ENCODE data around the gene RPS25.
A peak's percentile ranks its signal among the peaks of the same experiment; 100 is the strongest.
"Not testable (repeated sequence)": the region's sequence is repeated elsewhere in the genome, so short reads cannot be mapped to it uniquely, and the experiment has no call there.

The RPS25 gene

GRCh38 chr11:119018074-119018938, at the start of gene RPS25, which contains the start of gene TRAPPC4:
TSS of gene RPS25 (minus strand) at chr11:119018343. CDS start at chr11:119018284, 59 bp downstream.
TSS of gene TRAPPC4 (plus strand) at chr11:119018766. CDS start at chr11:119018796, 30 bp downstream.
- peak; percentile 97 for DNase-seq

DNA sequence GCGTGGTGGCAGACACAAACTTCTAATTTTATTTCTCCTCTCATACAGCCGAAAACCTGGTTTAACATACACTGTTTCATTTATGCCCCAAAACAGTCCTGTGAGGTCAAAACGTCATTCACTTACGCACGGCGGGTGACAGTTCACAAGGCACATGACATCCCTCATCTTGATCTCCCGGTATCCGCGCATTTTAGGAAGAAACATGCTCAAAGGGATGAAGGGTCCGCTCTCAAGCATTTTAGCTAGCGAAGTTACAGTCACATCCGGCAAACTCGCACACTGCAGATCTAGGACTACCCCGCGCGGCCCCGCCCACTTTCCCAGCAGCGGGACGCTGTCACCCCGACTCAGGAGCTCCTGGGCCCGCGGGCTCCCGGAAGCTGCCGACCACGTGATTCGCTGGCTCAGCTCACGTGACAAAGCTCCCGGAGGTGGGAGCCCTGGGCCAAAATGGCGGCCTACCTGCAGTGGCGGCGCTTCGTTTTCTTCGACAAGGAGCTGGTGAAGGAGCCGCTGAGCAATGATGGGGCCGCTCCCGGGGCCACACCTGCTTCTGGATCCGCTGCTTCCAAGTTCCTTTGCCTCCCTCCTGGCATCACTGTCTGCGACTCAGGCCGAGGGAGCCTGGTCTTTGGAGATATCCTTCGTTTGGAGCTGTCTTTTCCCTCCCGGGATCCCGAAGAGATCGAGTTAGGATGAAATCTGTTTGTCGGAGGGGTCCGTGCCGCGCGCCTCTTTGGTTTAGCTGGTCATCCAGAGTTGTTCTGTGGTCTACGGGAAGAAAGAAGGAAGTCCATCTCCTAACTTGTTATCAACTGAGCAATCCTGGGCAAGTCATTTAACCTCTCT, 49.5 kb upstream of the RPS25 start, which contains the start of gene VPS11:
TSS of gene VPS11 (plus strand) at position 448 of the 852 bp plus-strand sequence. CDS start at position 454, 6 bp downstream.
- peak; percentile 94 for DNase-seq

DNA sequence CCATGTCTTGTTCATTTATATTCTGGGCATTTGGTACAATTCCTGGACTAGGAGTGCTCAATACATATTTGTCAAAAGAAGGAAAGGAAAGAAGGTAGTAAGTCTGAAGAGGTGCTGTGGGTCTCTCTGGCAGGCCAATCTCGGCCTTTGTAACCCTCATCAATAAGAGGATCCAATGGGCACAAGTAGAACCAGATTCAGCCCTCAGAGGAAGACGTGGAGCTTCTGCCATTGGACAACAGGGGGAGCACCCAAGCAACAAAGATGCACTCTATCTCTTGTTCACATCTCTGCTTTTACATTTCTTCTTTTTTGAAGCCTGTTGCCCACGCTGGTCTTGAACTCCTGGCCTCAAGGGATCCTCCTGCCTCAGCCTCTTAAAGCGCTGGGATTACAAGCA, 47.2 kb upstream of the RPS25 start:
- no peak for DNase-seq

- no peak for DNase-seq
Measured at GRCh38 chr11:119062779-119063178, 44.6 kb upstream of the RPS25 start.

- no peak for DNase-seq
Measured at GRCh38 chr11:119061256-119061655, 43.1 kb upstream of the RPS25 start.

GRCh38 chr11:119059128-119059527, 41.0 kb upstream of the RPS25 start:
- not testable (repeated sequence) for DNase-seq

- DNase-seq: peak; percentile 97
Measured at GRCh38 chr11:119057000-119057769, 39.0 kb upstream of the RPS25 start, which contains the start of gene HYOU1. TSS of gene HYOU1 (minus strand) at chr11:119057205. CDS start at chr11:119056160, 1,045 bp downstream.

GRCh38 chr11:119056421-119056999, 38.4 kb upstream of the RPS25 start:
- peak; percentile 37 for DNase-seq

DNA sequence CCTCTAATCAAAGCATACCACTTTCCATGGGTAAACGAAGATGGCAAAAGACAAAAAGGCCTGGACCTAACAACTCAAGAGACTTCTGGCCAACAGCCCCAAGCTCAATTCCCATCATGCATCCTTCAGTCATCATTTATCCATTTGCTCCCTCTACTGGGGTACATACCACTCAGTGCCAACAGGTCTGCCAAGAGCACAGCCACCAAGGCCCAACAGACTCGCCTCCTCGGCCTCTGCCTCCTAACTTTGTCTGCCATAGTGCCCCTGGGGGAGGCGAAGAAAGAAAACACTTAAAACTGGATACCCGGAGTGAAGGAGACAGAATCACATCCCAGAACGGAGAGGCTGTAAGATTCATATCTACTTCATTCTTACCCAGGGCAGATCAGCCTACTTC, 37.8 kb upstream of the RPS25 start:
- DNase-seq: no peak

- DNase-seq: no peak
Measured at GRCh38 chr11:119054418-119054817, 36.3 kb upstream of the RPS25 start.

DNA sequence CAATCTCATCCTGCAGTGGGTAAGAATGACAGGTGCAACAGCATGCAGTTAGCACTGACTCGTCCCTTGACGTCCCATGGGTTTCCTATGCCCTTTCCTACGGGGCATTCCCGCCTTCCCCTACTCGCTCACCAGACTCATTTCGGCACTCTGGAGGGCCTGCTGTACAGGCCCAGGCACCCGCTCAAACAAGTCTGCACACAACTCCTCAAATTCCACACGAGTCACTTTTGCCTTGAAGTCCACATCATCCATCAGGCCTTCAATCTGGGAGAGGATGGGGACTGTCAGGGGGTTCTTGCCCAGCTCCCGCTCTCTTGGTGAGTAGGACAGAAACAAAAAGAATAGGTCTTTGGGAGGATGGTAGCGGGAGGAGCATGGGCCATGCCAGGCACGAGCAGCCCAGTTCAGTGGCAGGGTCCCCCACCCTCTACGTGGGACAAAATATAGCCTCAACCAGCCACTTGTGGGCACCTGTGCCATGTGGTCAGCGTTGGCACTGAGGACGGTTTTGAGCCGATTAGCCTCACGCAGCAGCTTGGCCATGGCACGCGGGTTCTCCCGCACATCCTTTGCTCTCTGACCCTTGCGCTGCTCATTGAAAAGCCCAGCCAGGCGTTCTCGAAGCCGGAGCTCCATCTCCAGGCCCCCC, 34.1 kb upstream of the RPS25 start:
- DNase-seq: no peak

DNA sequence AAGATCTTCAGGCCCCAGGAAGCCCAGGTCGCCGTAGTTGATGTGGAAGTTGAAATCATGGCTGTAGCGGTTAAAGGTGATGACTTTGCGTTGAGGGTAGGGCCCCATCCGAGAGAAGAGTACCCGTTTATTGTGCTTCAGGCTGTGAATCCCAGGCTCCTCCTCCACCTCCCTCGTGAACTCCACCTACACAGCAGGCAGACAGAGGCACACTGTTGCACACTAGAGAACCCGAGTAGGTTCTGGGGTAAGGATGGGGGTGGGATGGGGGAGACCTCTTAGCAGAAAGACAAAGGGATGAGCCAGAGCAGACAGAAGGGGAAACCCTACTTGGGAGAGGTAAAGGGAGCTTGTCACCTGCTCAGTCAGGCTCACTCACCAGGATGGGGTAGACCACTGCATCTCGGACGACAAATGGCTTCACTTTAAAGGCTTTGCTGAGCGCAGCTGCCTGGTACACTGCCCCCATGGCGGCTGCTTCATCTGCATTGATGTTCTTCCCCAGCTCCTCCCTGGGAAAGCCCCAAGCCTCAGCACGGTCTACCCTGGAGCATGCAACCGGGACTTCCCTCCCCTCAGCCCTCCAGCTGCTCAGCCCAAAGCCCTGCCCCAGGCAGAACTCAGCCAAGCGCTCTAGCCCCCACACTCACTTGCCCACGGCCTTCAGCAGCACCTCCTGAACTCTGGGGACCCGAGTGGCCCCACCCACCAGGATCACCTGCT, 33.5 kb upstream of the RPS25 start:
- no peak for DNase-seq

- no peak for DNase-seq
Measured at GRCh38 chr11:119049081-119049480, 30.9 kb upstream of the RPS25 start.

DNA sequence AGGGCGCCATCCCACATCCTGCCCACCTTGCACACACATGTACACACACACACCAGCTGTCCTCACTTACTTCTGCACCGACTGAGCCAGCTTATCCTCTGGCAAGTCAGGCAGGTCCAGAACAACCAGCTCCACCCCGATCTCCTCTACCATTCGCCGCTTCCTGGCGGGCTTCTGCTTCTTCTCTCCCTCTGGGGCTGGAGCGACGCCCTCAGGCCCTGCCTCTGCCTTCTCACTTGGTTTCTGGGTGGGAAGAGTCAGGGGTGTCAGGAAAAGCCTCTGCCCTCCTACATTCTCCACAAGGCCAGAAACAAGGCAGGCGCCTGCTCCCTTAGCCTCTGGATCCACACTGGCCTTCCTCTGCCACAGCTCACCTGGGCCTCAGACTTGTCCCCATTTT, 30.5 kb upstream of the RPS25 start:
- DNase-seq: no peak

- DNase-seq: no peak
Measured at GRCh38 chr11:119047205-119047604, 29.1 kb upstream of the RPS25 start.

- DNase-seq: no peak
Measured at GRCh38 chr11:119046489-119046888, 28.3 kb upstream of the RPS25 start.

GRCh38 chr11:119044708-119045107, 26.6 kb upstream of the RPS25 start:
- DNase-seq: no peak

DNA sequence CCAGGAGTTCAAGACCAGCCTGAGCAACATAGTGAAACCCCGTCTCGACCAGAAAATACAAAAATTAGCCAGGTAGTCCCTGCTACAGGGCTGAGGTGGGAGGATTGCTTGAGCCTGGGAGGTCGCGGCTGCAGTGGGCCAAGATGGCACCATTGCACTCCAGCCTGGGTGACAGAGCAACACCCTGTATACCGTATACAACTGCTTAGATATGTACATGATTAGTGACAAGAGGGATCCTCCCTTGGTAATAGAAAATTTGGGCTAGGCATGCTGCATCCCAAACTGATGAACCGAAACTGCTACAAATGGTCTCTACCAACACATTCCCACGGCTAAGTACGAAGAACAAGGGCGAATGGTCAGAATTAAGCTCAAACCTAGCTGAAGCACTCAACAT, 24.8 kb upstream of the RPS25 start:
- DNase-seq: no peak

GRCh38 chr11:119041821-119042514, 23.8 kb upstream of the RPS25 start:
- DNase-seq: no peak

GRCh38 chr11:119039471-119039870, 21.3 kb upstream of the RPS25 start:
- DNase-seq: not testable (repeated sequence)
